Measurements from ENCODE around the gene KPNA4.
"Not testable (repeated sequence)": the region's sequence is repeated elsewhere in the genome, so short reads cannot be mapped to it uniquely, and the experiment has no call there.

GRCh38 chr3:160573955-160574525, 8.7 kb upstream of the KPNA4 start:
- not testable (repeated sequence) for TF ChIP-seq CTCF (IDR thresholded peaks at IDR 0.05); REST (IDR thresholded peaks at IDR 0.05); MAX (IDR thresholded peaks at IDR 0.05); USF2 (IDR thresholded peaks at IDR 0.05); ELK1 (IDR thresholded peaks at IDR 0.05; ENCODE audit: low read depth, low read length); RNF2 (IDR thresholded peaks at IDR 0.05; ENCODE audit: borderline replicate concordance, low read depth); RCOR1 (IDR thresholded peaks at IDR 0.05; ENCODE audit: low read depth, low read length); CEBPB (IDR thresholded peaks at IDR 0.05); POLR2A (IDR thresholded peaks at IDR 0.05; ENCODE audit: low read length); SMC3 (IDR thresholded peaks at IDR 0.05); MYC (IDR thresholded peaks at IDR 0.05; ENCODE audit: borderline replicate concordance, low read length)
